GM23248 (cell line): Measurements from ENCODE around the gene SLC25A48.

ENCODE experiments used
- EZH2 ChIP-seq: fragments of 200-600 bp; sonication (generic); IDR thresholded peaks from 2 replicates; pipeline ENCODE4 v1.6.1; 2018; ENCODE audit warnings: antibody characterized with exemption, mild to moderate bottlenecking; ENCODE audit not compliant: insufficient read depth, poor library complexity, severe bottlenecking
- EZH2phosphoT487 ChIP-seq: fragments of 200-600 bp; sonication (generic); IDR thresholded peaks from 2 replicates; pipeline ENCODE4 v1.6.1; 2018; ENCODE audit warnings: antibody characterized with exemption, moderate library complexity, mild to moderate bottlenecking, low read depth; ENCODE audit not compliant: insufficient read depth

- TF ChIP-seq EZH2, result no peak
- TF ChIP-seq EZH2phosphoT487, result no peak
These were observed 41.7 kb downstream of the SLC25A48 start for GRCh38 chr5:135876146-135876545.
